Measurements from ENCODE around the gene NDUFA7.

NDUFA7 gene

DNA sequence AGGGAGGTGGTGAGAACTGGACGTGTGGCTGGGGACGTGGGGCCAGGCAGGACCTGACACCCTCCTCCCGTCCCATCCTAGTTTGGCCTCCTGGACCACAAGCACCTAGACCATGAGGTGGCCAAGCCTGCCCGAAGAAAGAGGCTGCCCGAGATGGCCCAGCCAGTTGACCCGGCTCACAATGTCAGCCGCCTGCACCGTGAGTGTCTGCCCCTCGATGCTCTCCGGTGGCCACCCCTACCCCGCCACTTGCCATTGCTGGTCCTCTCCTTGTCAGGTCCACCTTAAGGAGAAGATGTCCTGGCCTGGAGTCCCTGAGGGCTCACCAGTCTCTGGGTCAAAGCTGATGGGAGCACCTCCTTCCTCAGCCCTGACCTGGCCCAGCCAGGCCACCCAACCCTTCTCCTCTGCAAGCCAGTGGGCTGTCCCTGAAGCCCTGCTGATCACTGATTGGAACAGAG, 45.0 kb upstream of the NDUFA7 start (continued):
- TF ChIP-seq, protein P1, sequence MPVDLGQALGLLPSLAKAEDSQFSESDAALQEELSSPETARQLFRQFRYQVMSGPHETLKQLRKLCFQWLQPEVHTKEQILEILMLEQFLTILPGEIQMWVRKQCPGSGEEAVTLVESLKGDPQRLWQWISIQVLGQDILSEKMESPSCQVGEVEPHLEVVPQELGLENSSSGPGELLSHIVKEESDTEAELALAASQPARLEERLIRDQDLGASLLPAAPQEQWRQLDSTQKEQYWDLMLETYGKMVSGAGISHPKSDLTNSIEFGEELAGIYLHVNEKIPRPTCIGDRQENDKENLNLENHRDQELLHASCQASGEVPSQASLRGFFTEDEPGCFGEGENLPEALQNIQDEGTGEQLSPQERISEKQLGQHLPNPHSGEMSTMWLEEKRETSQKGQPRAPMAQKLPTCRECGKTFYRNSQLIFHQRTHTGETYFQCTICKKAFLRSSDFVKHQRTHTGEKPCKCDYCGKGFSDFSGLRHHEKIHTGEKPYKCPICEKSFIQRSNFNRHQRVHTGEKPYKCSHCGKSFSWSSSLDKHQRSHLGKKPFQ (tag by site-specific recombination; IDR thresholded peaks at IDR 0.05), result no peak
- TF ChIP-seq ZNF37A (tag by site-specific recombination; IDR thresholded peaks at IDR 0.05) (no peak), KLF9 (tag by site-specific recombination; IDR thresholded peaks at IDR 0.05; ENCODE audit: low read depth) (no peak), ZNF311 (tag by site-specific recombination; IDR thresholded peaks at IDR 0.05; ENCODE audit: borderline replicate concordance) (no peak), ZNF76 (tag by site-specific recombination; IDR thresholded peaks at IDR 0.05; ENCODE audit: borderline replicate concordance, low read depth) (no peak), ZNF707 (tag by site-specific recombination; IDR thresholded peaks at IDR 0.05) (no peak)

DNA sequence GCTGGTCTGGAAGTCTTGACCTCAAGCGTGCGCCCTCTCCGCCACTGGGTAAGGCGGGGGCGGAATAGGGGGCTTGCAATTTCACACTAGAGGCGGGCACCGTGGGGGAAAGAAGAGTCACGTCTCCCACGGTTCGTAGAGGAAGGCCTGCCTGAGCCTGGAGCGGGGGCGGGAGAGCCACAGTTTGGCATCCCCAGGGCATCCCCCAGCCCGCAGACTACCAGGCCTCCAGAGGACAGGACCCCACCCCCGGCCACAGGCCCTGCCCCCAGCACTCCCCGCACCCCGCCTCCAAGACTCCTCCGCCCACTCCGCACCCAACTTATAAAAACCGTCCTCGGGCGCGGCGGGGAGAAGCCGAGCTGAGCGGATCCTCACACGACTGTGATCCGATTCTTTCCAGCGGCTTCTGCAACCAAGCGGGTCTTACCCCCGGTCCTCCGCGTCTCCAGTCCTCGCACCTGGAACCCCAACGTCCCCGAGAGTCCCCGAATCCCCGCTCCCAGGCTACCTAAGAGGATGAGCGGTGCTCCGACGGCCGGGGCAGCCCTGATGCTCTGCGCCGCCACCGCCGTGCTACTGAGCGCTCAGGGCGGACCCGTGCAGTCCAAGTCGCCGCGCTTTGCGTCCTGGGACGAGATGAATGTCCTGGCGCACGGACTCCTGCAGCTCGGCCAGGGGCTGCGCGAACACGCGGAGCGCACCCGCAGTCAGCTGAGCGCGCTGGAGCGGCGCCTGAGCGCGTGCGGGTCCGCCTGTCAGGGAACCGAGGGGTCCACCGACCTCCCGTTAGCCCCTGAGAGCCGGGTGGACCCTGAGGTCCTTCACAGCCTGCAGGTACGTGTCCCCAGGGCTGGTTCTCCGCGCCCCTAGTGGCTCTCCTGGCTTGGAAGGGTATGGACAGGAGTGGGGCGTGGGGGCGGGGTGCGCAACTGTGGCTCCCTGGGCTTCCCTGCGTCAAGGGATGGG, 42.9 kb upstream of the NDUFA7 start, which contains the start of gene ANGPTL4:
Gene ANGPTL4, plus strand, starts transcription at position 353 of the 969 bp plus-strand sequence. Its CDS starts 167 bp downstream, at position 520.
- no peak for TF ChIP-seq ZNF184 (tag by site-specific recombination; IDR thresholded peaks at IDR 0.05)
- TF ChIP-seq ZNF785 (tag by site-specific recombination; IDR thresholded peaks at IDR 0.05), result no peak
- no peak for TF ChIP-seq ZIC2 (tag by site-specific recombination; IDR thresholded peaks at IDR 0.05)
- no peak for TF ChIP-seq SP2 (tag by site-specific recombination; IDR thresholded peaks at IDR 0.05)
- peak; percentile 68; the same call in 1 of the 2 replicates for TF ChIP-seq ZNF600 (tag by site-specific recombination; IDR thresholded peaks at IDR 0.05)
- TF ChIP-seq EGR2 (tag by site-specific recombination; IDR thresholded peaks at IDR 0.05; ENCODE audit: low read depth), result peak; percentile 54
- TF ChIP-seq MYNN (tag by site-specific recombination; IDR thresholded peaks at IDR 0.05; ENCODE audit: borderline replicate concordance), result no peak
- no peak for TF ChIP-seq ZNF239 (tag by site-specific recombination; IDR thresholded peaks at IDR 0.05)
- TF ChIP-seq ZBTB26 (tag by site-specific recombination; optimal IDR thresholded peaks at IDR 0.05), result peak; percentile 38
- peak; percentile 50; the same call in 1 of the 2 replicates for TF ChIP-seq ZFHX2 (tag by site-specific recombination; conservative IDR thresholded peaks at IDR 0.05)
- TF ChIP-seq MEIS1 (CRISPR knock-in tag; IDR thresholded peaks at IDR 0.05; ENCODE audit: borderline replicate concordance), result no peak
- TF ChIP-seq, protein P2, sequence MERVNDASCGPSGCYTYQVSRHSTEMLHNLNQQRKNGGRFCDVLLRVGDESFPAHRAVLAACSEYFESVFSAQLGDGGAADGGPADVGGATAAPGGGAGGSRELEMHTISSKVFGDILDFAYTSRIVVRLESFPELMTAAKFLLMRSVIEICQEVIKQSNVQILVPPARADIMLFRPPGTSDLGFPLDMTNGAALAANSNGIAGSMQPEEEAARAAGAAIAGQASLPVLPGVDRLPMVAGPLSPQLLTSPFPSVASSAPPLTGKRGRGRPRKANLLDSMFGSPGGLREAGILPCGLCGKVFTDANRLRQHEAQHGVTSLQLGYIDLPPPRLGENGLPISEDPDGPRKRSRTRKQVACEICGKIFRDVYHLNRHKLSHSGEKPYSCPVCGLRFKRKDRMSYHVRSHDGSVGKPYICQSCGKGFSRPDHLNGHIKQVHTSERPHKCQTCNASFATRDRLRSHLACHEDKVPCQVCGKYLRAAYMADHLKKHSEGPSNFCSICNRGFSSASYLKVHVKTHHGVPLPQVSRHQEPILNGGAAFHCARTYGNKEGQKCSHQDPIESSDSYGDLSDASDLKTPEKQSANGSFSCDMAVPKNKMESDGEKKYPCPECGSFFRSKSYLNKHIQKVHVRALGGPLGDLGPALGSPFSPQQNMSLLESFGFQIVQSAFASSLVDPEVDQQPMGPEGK (tag by site-specific recombination; IDR thresholded peaks at IDR 0.05), result no peak
- no peak for TF ChIP-seq CTCF (tag by site-specific recombination; IDR thresholded peaks at IDR 0.05)
- ChIA-PET POLR2A (interaction anchor here (1.9 to 2.6 kb wide), 2 partner anchors 26 to 27 kb away, joined by 4 to 7 read pairs; partner anchors contain the start of gene RAB11B), CTCF (interaction anchor here (1.0 kb wide), 1 partner anchor 10 kb away, joined by 5 read pairs; no protein-coding TSS in a partner anchor)
- Histone ChIP-seq H3K27ac (ENCODE audit: extremely low read depth, low read depth, low read length) (no peak within 1 kb of the TSS), H3K4me1 (ENCODE audit: control insufficient read depth, insufficient read depth, low read length) (peaks cover 26% of the 10 kb centered on the region), H3K9me3 (ENCODE audit: control insufficient read depth, insufficient read depth, low read depth, low read length) (no peaks in the 10 kb centered on the region), H3K36me3 (ENCODE audit: control insufficient read depth in 2 of 2, insufficient read depth in 1 of 2, low read length in 2 of 2) (no peaks in the 10 kb centered on the region), H3K4me3 (ENCODE audit: low read depth, low read length) (peak within 1 kb of the TSS; percentile 1)
